CD14-positive monocyte (primary cell): Measurements from ENCODE around the gene PTPN13. TPM values are rescaled to one million over a fixed set of nuclear protein-coding genes. Genes with fewer than 3 reads are reported as not detected.
A peak's percentile ranks its signal among the peaks of the same experiment; 100 is the strongest.

Experiments used
- DNase-seq, 3 donors: peaks; one replicate each; pipeline ENCODE4 v3.0.0-alpha.2; 2011 to 2022
- H2AFZ ChIP-seq: 2 replicates; pipeline ENCODE4 v1.6.0; 2012; ENCODE audit warnings: mild to moderate bottlenecking, low read depth, low read length, inconsistent platforms; ENCODE audit not compliant: insufficient read depth, poor library complexity, severe bottlenecking
- H3K27ac ChIP-seq, 2 donors: 1 replicate in 1 of 2; 2 replicates in 1 of 2; pipeline ENCODE4 v1.5.1; 2012 to 2013; ENCODE audit warnings: low read length in 2 of 2, control low read depth in 1 of 2, inconsistent platforms in 1 of 2, low read depth in 1 of 2, mild to moderate bottlenecking in 1 of 2
- H3K27me3 ChIP-seq, 2 donors: one replicate each; pipeline versions ENCODE4 v1.6.0 to v1.6.1; 2011 to 2013; ENCODE audit warnings: low read length in 2 of 2; ENCODE audit not compliant: control insufficient read depth in 2 of 2, insufficient read depth in 2 of 2
- H3K36me3 ChIP-seq, 2 donors: replicated peaks in 1 of 2; 1 replicate in 1 of 2; 2 replicates in 1 of 2; pipeline versions ENCODE4 v1.5.1 to v1.6.1; 2012 to 2013; ENCODE audit warnings: low read length in 2 of 2, control low read depth in 1 of 2, inconsistent platforms in 1 of 2, mild to moderate bottlenecking in 1 of 2; ENCODE audit not compliant: insufficient read depth in 2 of 2, control insufficient read depth in 1 of 2
- H3K4me1 ChIP-seq, 2 donors: 1 replicate in 1 of 2; 2 replicates in 1 of 2; pipeline versions ENCODE4 v1.5.1 to v1.6.1; 2012 to 2013; ENCODE audit warnings: low read length in 2 of 2, control low read depth in 1 of 2, inconsistent platforms in 1 of 2, mild to moderate bottlenecking in 1 of 2, moderate library complexity in 1 of 2; ENCODE audit not compliant: insufficient read depth in 2 of 2, control insufficient read depth in 1 of 2
- H3K4me2 ChIP-seq: replicated peaks from 2 replicates; pipeline ENCODE3; 2012; ENCODE audit warnings: low read length, moderate library complexity, mild to moderate bottlenecking; ENCODE audit not compliant: poor library complexity, severe bottlenecking; ENCODE audit errors: extremely low read depth
- H3K4me3 ChIP-seq, 3 experiments: fragments of 200-600 bp in 1 of 3; sonication (generic) in 1 of 3; replicated peaks in 1 of 3; 1 replicate in 2 of 3; 2 replicates in 1 of 3; pipeline ENCODE4 v1.5.1; 2011 to 2013; ENCODE audit warnings: low read length in 3 of 3, mild to moderate bottlenecking in 3 of 3, control low read depth in 2 of 3, low read depth in 2 of 3, inconsistent platforms in 1 of 3, moderate library complexity in 1 of 3
- H3K79me2 ChIP-seq: 2 replicates; pipeline ENCODE4 v1.6.0; 2012; ENCODE audit warnings: mild to moderate bottlenecking, control low read depth, inconsistent platforms, low read length, moderate library complexity; ENCODE audit not compliant: insufficient read depth
- H3K9ac ChIP-seq: 2 replicates; pipeline ENCODE4 v1.6.0; 2017; ENCODE audit warnings: low read length, mild to moderate bottlenecking; ENCODE audit not compliant: insufficient read depth, poor library complexity, severe bottlenecking
- H3K9me3 ChIP-seq, 2 donors: replicated peaks in 1 of 2; 1 replicate in 1 of 2; 2 replicates in 1 of 2; pipeline versions ENCODE4 v1.5.1 to v1.6.1; 2012 to 2013; ENCODE audit warnings: low read length in 2 of 2, control low read depth in 1 of 2; ENCODE audit not compliant: control insufficient read depth in 1 of 2, insufficient read depth in 1 of 2
- H4K20me1 ChIP-seq: 2 replicates; pipeline ENCODE4 v1.6.0; 2012; ENCODE audit warnings: mild to moderate bottlenecking, low read length, control low read depth, moderate library complexity; ENCODE audit not compliant: insufficient read depth
- H3K27ac Mint-ChIP-seq, 7 donors: one replicate each; pipeline ENCODE4 v1.8.0; 2020; ENCODE audit warnings: mild to moderate bottlenecking in 7 of 7, mixed read lengths in 7 of 7, moderate library complexity in 6 of 7, inconsistent platforms in 2 of 7
- H3K27me3 Mint-ChIP-seq, 3 donors: one replicate each; pipeline ENCODE4 v1.8.0; 2021 to 2022; ENCODE audit warnings: low read depth in 3 of 3, mild to moderate bottlenecking in 3 of 3, mixed read lengths in 3 of 3, moderate library complexity in 3 of 3, inconsistent platforms in 1 of 3
- H3K36me3 Mint-ChIP-seq, 2 donors: one replicate each; pipeline ENCODE4 v1.8.0; 2020; ENCODE audit warnings: mixed read lengths in 2 of 2, inconsistent platforms in 1 of 2, mild to moderate bottlenecking in 1 of 2
- H3K4me1 Mint-ChIP-seq: one replicate; pipeline ENCODE4 v1.8.0; 2020; ENCODE audit warnings: mild to moderate bottlenecking, mixed read lengths
- H3K4me3 Mint-ChIP-seq, 2 donors: one replicate each; pipeline ENCODE4 v1.8.0; 2020; ENCODE audit warnings: mild to moderate bottlenecking in 2 of 2, mixed read lengths in 2 of 2, moderate library complexity in 1 of 2
- H3K9me3 Mint-ChIP-seq, 7 donors: one replicate each; pipeline ENCODE4 v1.8.0; 2020 to 2022; ENCODE audit warnings: mixed read lengths in 7 of 7, mild to moderate bottlenecking in 6 of 7, moderate library complexity in 6 of 7, inconsistent platforms in 2 of 7
- CTCF ChIP-seq: fragments of 200-600 bp; IDR thresholded peaks from one replicate; pipeline ENCODE4 v1.8.0; 2022; ENCODE audit warnings: antibody characterized with exemption, mild to moderate bottlenecking
- WGBS: methylation state at CpG from one replicate; pipeline ENCODE4 v1.1.5; 2013; ENCODE audit warnings: missing lambda C conversion rate; ENCODE audit not compliant: insufficient coverage; 5-methylcytosine and 5-hydroxymethylcytosine counted together
- intact Hi-C, 2 donors: fragments of 100-400 bp; cut with micrococcal nuclease; formaldehyde crosslinking; loops; one replicate each; pipeline versions ENCODE4 v1.15.0 to v1.15.1; 2023
- polyA plus RNA-seq, 3 donors: library from polyadenylated mRNA; depleted of rRNA in 1 of 3; unstranded in 2 of 3; stranded (reverse) in 1 of 3; fragments of 300-500 nt in 2 of 3; fragments of >200 nt in 1 of 3; fragmentation: Illumina TruSeq in 2 of 3; gene quantifications; 1 replicate in 2 of 3; 2 replicates in 1 of 3; pipeline ENCODE4 v1.2.3, GENCODE V29; 2012 to 2021

Gene PTPN13
- polyA plus RNA-seq, 3 donors, result 0.04 to 1.0 (median 0.35) TPM

GRCh38 chr4:86596807-86597206 is 2.7 kb downstream of the PTPN13 start:
- Histone ChIP-seq H3K9me3 (no peaks in the 10 kb centered on the region), H3K27ac (no peak overlapping the region), H2AFZ (no peak overlapping the region), H3K27me3 (peaks cover 18 to 53% of the 10 kb centered on the region in 2 donors), H3K4me2 (no peak overlapping the region), H3K4me3 (no peak overlapping the region), H3K36me3 (no peaks in the 10 kb centered on the region), H3K9ac (no peak overlapping the region), H3K4me1 (peaks cover 21 to 22% of the 10 kb centered on the region in 2 donors), H3K79me2 (no peaks in the 10 kb centered on the region), H4K20me1 (no peaks in the 10 kb centered on the region)
- H3K27me3 Mint-ChIP-seq, result peaks cover 35 to 50% (median 47%) of the 10 kb centered on the region in 3 donors
- peaks cover 19% of the 10 kb centered on the region for H3K4me1 Mint-ChIP-seq
- H3K9me3 Mint-ChIP-seq, result peaks cover 0 to 4% (median 2%) of the 10 kb centered on the region in 7 donors
- WGBS, result no CpG with 5 or more reads among the region's 2 CpGs
- intact Hi-C loops, result no loop called here
- peak overlapping the region in 1 of 2 donors; percentile 46 for H3K4me3 Mint-ChIP-seq
- DNase-seq, result no peak
- no peak overlapping the region for H3K27ac Mint-ChIP-seq
- TF ChIP-seq CTCF, result no peak
- no peaks in the 10 kb centered on the region for H3K36me3 Mint-ChIP-seq

DNA sequence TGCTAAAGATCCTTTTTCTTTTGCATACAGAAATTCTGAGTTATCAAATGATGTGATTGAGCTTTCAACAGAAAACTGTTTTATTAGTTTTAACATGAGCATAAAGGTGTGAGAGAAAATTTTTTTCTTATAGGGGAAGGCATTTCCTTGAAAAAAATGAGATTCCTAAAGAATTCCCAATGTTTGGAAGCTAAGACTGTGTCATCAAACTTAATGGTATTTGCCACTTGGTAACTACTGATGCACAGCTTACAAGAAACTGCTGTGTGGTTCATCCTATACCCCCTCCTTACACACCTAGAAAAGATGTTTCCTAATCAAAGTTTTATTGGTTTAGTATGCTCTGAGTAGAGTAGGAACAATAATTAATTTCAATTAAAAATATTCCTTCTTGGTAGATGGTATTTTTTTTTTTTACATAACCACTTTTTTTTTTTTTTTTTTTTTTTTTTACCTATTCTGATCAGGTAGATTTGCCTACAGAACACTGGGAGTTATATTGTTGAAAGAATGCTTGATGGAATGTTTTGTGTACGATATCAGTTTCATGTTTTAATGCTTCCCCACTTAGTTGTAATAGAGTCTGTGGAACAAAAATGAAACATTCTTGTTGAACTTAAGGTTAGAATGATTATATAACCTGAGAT is 6.0 kb downstream of the PTPN13 start:
- Histone ChIP-seq H4K20me1 (no peaks in the 10 kb centered on the region), H3K4me2 (no peak overlapping the region), H3K4me1 (peaks cover 4 to 7% of the 10 kb centered on the region in 2 donors), H3K4me3 (no peak overlapping the region), H3K9me3 (no peaks in the 10 kb centered on the region), H3K9ac (no peak overlapping the region), H3K36me3 (no peaks in the 10 kb centered on the region), H2AFZ (no peak overlapping the region), H3K27me3 (peaks cover 10 to 25% of the 10 kb centered on the region in 2 donors), H3K79me2 (no peaks in the 10 kb centered on the region), H3K27ac (no peak overlapping the region)
- no peak for DNase-seq
- no peaks in the 10 kb centered on the region for H3K36me3 Mint-ChIP-seq
- peaks cover 6% of the 10 kb centered on the region for H3K4me1 Mint-ChIP-seq
- no peak overlapping the region for H3K4me3 Mint-ChIP-seq
- H3K27me3 Mint-ChIP-seq, result peaks cover 20 to 23% (median 21%) of the 10 kb centered on the region in 3 donors
- WGBS, result no CpG with 5 or more reads among the region's 1 CpG
- H3K27ac Mint-ChIP-seq, result no peak overlapping the region
- no peak for TF ChIP-seq CTCF
- peaks cover 0 to 2% (median 0%) of the 10 kb centered on the region in 7 donors for H3K9me3 Mint-ChIP-seq
- intact Hi-C loops, result no loop called here
